Left cardiac atrium (tissue), 2 donors: Measurements from ENCODE around the gene RBM47. TPM values are rescaled to one million over a fixed set of nuclear protein-coding genes. Genes with fewer than 3 reads are reported as not detected.

Source experiments
- microRNA-seq, 2 donors: library from miRNA; unstranded; fragments of <30 nt; microRNA quantifications; one replicate each; pipeline ENCODE4 v1.2.0, GENCODE V29; 2020
- total RNA-seq, 2 donors: library from RNA; stranded (reverse); fragmentation: NEBNext Ultra II Directional; extraction: Animal tissue kit (Norgen Biotek cat#: 25700); gene quantifications; one replicate each; pipeline ENCODE4 v1.2.1, GENCODE V29; 2021
- donor health status: DM: no; HTN: yes; CAD: no; lungs with severe emphysema.
- donor health status: DM: yes; HTN: yes; CAD: no.

Gene RBM47
- total RNA-seq, 2 donors from 2014 or later: 9.6 to 10.8 TPM

Small RNA genes within 50 kb of the gene (microRNA-seq; reads per million reads assigned to microRNA genes)
- gene MIR4802: 0.40 to 0.82 reads per million in 2 donors

Other genes starting within 250 kb of the RBM47 start
- 1 to 10 TPM; 4.2 to 6.6 TPM for gene NSUN7, start 120.1 kb upstream of the RBM47 start, total RNA-seq